GM10266 (cell line): ENCODE data around the gene FIBP.

Source experiments
- DNase-seq: peaks from one replicate; pipeline ENCODE4 v3.0.0; 2012; ENCODE audit errors: extremely low spot score
- TF ChIP-seq, protein P1 (sequence below): IDR thresholded peaks from 2 replicates; pipeline ENCODE4 v1.5.1; 2012; ENCODE audit warnings: mild to moderate bottlenecking, low read depth; ENCODE audit not compliant: control insufficient read depth, insufficient read depth; ENCODE audit errors: missing control alignments

FIBP gene

GRCh38 chr11:65870706-65871681 lies 17.3 kb downstream of the FIBP start:
- TF ChIP-seq, protein P1, sequence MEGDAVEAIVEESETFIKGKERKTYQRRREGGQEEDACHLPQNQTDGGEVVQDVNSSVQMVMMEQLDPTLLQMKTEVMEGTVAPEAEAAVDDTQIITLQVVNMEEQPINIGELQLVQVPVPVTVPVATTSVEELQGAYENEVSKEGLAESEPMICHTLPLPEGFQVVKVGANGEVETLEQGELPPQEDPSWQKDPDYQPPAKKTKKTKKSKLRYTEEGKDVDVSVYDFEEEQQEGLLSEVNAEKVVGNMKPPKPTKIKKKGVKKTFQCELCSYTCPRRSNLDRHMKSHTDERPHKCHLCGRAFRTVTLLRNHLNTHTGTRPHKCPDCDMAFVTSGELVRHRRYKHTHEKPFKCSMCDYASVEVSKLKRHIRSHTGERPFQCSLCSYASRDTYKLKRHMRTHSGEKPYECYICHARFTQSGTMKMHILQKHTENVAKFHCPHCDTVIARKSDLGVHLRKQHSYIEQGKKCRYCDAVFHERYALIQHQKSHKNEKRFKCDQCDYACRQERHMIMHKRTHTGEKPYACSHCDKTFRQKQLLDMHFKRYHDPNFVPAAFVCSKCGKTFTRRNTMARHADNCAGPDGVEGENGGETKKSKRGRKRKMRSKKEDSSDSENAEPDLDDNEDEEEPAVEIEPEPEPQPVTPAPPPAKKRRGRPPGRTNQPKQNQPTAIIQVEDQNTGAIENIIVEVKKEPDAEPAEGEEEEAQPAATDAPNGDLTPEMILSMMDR, result no peak
- no peak for DNase-seq

DNA sequence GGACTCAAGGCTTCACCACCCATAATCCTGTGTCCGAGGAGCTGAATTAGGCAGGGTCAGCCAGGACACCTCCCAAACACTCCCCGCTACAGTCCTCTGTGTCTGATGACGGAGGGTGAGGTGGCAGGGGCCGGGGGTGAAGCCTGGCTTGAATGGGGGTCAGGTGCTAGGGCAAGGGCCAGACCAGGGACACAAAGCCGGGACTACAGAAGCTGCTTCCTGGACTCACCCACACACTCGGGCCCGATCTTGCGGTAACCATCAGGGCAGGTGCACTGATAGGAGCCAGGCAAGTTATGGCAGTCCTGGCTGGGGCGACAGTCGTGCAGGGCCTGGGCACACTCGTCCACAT lies 18.0 kb downstream of the FIBP start:
- no peak for DNase-seq
- TF ChIP-seq, protein P1, result no peak

DNA sequence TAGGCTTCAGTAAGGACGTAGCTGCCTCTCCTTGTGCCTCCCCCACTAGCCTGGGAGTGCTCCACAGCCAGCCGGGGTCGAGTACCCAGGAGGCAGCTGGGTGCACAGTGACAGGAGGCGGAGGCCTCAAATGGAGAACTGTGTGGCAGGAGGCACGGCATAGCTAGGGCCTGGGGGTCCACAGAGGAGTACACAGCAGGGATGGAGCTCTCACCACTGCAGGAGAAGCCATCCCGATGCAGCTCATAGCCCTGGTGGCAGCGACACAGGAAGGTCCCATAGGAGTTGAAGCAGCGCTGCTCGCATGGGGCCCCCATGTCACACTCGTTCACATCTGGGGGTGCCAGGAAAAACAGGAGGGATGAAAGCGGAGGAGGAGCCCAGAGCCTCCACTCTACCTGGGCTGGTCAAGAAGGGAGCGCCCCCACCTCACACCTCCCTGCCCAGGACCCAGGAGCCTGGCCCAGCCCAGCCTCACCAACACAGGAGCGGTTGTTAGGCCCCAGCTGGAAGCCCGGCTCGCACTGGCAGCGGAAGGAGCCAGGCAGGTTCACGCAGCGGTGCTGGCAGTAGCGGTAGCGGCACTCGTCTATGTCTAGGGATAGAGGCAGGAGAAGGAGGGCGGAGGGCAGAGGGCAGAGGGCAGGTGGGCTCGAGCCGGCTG lies 18.5 kb downstream of the FIBP start:
- DNase-seq, result no peak

DNA sequence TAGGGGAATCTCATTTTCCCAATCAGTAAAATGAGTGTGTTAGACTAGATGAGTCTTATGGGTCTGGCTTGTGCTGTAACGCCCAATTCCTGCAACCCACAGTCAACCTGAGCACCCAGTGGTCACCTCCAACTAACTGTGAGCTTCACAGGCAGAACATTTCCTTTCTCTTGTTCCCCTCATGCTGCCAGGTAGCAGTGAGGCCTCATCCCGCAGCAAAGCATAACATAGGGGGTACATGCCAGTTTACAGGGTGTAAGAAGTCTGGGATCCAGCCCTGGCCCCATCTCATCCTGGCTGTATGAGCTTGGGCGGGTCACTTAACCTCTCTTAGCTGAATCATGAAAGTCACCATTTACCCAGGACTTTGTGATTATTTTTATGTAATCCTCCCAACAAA lies 19.4 kb downstream of the FIBP start:
- DNase-seq, result no peak
- TF ChIP-seq, protein P1, result no peak

More for the DNA sequence above, 18.5 kb downstream of the FIBP start:
- TF ChIP-seq, protein P1, result no peak

GRCh38 chr11:65868076-65868667 lies 20.1 kb downstream of the FIBP start:
- DNase-seq, result no peak
- TF ChIP-seq, protein P1, result no peak

DNA sequence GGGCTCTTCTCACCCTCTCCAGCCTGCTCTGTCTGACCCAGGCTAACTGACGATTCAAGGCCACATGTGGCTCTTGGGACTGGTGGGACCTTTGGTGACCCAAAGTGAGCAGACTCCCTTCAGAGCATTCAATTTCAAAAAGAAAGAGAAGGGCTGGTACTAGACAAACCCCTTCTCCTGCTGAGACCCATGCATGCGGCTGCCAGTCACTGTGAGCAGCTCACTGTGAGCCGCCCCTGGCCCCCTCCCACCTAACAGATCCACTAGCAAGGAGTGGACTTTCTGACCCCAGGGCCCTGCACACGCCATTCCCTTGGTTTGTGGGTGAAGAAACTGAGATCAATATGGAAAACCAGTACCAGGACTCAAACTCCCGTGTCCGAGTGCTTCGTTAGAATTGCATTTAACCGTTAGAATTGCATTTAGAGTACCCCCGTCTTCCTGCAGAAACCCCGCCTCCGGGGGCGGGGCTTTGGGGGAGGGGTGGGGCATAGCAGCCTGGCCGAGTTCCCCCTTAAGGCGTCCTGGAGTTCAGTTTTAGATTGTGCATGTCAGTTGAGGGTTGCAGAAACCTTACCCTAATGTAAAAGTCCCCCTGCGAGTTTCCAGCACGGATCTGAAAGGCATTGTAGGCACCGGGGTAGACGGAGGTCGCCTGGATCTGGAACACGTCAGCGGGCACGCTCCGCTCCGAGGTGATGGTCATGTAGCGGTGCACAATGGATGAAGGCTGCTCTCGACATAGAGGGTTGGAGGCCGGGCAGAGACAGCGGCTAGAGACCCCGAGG lies 20.8 kb downstream of the FIBP start:
- TF ChIP-seq, protein P1, result no peak
- no peak for DNase-seq
